ENCODE data around the gene SLC39A7. TPM values are rescaled to one million over a fixed set of nuclear protein-coding genes. Genes with fewer than 3 reads are reported as not detected.

Gene SLC39A7, protein sequence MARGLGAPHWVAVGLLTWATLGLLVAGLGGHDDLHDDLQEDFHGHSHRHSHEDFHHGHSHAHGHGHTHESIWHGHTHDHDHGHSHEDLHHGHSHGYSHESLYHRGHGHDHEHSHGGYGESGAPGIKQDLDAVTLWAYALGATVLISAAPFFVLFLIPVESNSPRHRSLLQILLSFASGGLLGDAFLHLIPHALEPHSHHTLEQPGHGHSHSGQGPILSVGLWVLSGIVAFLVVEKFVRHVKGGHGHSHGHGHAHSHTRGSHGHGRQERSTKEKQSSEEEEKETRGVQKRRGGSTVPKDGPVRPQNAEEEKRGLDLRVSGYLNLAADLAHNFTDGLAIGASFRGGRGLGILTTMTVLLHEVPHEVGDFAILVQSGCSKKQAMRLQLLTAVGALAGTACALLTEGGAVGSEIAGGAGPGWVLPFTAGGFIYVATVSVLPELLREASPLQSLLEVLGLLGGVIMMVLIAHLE
- 77.1 and 112 TPM in 2 replicates for total RNA-seq

DNA sequence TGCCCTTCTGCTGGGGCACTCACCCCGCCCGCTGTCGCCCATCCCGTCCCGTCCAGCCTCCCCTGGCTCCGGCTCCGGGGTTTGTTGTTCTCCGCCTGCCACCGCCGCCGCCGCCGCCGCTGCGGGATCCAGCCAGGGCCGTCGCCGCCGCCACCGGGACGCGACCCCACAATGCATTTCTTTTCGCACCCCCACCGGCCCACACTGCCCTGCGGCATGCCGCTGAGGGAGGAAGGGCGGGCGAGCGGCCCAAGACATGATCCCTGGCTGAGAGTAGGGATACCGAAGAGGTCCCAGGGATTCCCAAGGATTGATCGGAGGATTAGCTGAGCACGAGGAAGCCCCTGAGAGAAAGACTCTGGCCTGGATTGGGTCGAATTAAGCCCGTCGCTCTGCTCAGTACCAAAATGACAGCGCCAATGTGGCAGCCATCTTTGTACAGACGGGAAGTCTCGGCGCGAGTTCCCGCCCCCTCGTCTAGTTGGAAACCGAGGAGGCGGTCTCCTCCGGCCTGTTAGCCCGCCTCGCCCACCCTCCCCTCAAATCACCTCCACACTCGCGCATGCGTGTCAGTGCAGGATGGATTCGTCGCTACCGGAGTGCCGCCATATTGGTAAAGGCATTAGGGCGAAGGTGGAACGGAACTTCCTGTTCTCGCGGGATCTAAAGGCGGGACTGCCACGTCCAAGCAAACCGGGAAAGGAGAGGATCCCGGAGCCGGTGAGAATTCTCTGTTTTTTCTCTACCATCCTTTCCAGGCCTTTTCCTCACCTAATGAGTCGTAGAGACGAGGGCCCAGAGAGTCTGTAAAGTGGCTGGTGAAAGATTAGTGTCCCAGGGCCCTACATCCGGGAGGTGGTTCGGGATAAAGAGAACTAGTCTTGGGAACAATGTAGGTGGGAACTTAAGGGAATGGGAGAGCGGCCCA lies at the start of gene SLC39A7, which contains the start of gene RXRB:
TSS of gene SLC39A7 (plus strand) at position 649 of the 928 bp plus-strand sequence. CDS start 379 bp downstream, outside the sequence.
TSS of gene RXRB (minus strand) at position 447 of the 928 bp plus-strand sequence. CDS start at position 258, 189 bp downstream.

DNA sequence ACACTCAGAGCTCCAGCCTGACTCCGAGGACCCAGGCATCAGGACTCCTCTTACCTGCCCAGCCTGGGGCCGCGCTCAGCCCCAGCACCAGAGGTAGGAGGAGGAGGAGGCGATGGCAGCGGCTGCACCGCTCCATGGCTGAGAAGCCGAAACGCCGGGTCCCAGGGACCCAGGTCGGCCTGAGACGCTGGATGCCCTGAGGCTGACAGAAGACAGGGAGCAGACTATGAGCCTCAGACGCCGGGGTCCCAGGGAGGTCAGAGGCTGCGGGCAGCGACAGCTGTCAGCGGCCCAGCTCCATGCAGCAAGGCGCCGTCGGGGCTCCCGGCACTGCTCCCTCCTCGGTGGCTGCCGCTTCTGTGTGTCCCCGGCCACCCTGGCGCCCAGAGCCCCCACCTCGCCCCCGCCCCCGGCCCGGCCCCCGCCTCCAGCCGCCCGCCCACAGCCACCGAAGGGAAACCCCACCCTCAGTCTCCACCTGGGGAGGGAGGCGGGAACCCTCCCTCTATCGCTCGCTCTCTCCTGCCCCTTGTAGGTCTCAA lies 8.5 kb upstream of the SLC39A7 start, which contains the start of gene COL11A2:
TSS of gene COL11A2 (minus strand) at position 363 of the 542 bp plus-strand sequence. CDS start at position 136, 227 bp downstream.

DNA sequence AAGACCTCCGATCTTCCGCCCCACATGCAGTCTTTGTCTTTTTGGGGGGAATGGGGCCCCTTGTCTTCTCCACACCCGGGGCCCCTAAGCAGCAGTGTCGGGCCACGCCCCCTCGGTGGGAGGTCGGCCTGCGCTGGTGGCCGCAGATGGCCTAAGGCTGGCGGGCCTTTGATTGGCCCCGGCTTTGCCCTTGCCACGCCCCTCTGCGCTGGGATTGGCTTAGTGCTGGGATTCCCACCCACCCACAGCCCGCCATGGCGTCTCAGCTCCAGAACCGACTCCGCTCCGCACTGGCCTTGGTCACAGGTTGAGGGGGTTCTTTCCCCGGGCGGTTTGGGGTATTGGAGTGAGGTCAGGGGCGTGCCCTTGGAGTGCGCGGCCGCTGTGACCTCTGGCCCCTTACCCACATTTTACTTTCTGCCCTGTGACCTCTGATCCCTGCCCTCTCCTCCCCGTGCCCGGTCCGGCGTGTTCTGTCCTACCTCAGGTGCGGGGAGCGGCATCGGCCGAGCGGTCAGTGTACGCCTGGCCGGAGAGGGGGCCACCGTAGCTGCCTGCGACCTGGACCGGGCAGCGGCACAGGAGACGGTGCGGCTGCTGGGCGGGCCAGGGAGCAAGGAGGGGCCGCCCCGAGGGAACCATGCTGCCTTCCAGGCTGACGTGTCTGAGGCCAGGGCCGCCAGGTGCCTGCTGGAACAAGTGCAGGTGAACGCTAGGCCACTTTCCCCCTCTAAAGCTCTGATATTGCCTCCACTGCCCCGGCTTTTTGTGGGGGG lies 3.9 kb downstream of the SLC39A7 start, which contains the start of gene HSD17B8:
TSS of gene HSD17B8 (plus strand) at position 241 of the 776 bp plus-strand sequence. CDS start at position 255, 14 bp downstream.

DNA sequence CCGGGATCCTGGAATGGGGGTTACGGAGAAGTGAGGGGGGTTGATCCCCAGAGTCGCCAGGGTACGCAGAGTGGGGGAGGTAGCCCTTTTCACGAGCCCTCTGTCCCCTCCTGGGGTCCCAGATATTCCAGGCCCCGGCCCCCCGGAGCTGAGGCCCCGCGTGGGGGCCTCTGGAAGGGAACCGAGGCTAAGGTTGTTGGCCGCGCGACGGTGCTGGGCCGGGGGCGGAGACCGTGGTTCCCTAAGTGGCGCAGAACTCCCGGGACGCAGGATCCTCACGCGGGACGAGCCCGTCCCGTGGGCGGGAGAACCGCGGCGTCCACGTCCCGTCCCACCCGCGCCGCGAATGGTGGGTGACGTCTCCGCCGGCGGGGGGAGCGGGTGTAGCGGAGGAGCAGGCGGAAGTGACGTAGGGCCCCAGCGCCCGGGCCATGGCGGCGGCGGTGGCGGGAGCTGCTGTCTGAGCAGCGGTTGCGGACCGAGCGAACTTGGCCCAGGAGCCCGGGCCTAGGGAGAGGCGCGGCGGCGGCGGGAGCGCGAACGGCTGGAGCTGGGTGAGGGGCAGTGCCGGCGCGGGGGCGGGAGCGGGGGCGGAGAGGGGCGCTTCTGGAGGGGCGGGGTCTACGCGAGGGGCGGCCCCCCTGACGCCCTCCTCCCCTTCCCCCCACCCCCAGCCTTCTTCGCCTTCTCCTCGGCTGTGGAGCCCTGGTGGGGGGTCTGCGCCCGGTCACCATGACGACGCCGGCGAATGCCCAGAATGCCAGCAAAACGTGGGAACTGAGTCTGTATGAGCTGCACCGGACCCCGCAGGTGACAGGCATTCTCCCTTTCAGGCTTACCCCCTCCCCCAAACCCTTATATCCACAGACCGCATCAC lies 7.7 kb downstream of the SLC39A7 start, which contains the start of gene RING1:
TSS of gene RING1 (plus strand) at position 410 of the 877 bp plus-strand sequence. CDS start at position 733, 323 bp downstream.

Other genes starting within 250 kb of the SLC39A7 start
- 1.4 and 3.7 TPM in 2 replicates for gene HLA-DMA, start 247.8 kb upstream of the SLC39A7 start, total RNA-seq
- gene BRD2, start 232.3 kb upstream of the SLC39A7 start, total RNA-seq: 108 and 128 TPM in 2 replicates
- under 0.01 and 0.11 TPM in 2 replicates for gene HLA-DOA, start 191.3 kb upstream of the SLC39A7 start, total RNA-seq
- 0.23 and 0.34 TPM in 2 replicates for gene HLA-DPA1, start 127.2 kb upstream of the SLC39A7 start, total RNA-seq
- gene HLA-DPB1, start 124.9 kb upstream of the SLC39A7 start, total RNA-seq: 0.70 and 2.8 TPM in 2 replicates
- gene COL11A2, start 8.4 kb upstream of the SLC39A7 start, total RNA-seq: 0.08 TPM in 1 of 2 replicates, not detected in the other
- gene RXRB, start 202 bp upstream of the SLC39A7 start, total RNA-seq: 13.4 and 15.6 TPM in 2 replicates
- gene HSD17B8, start 3.8 kb downstream of the SLC39A7 start, total RNA-seq: 27.4 and 46.2 TPM in 2 replicates
- 13.2 and 16.2 TPM in 2 replicates for gene RING1, start 7.6 kb downstream of the SLC39A7 start, total RNA-seq
- gene VPS52, start 71.0 kb downstream of the SLC39A7 start, total RNA-seq: 26.3 and 40.4 TPM in 2 replicates
- gene RPS18, start 71.2 kb downstream of the SLC39A7 start, total RNA-seq: 4,695 and 5,841 TPM in 2 replicates
- 2.2 and 4.5 TPM in 2 replicates for gene B3GALT4, start 76.3 kb downstream of the SLC39A7 start, total RNA-seq
- 38.0 and 78.1 TPM in 2 replicates for gene WDR46, start 88.4 kb downstream of the SLC39A7 start, total RNA-seq
- 51.1 and 83.6 TPM in 2 replicates for gene PFDN6, start 88.7 kb downstream of the SLC39A7 start, total RNA-seq
- 28.7 and 49.2 TPM in 2 replicates for gene RGL2, start 98.1 kb downstream of the SLC39A7 start, total RNA-seq
- gene TAPBP, start 113.2 kb downstream of the SLC39A7 start, total RNA-seq: 69.7 and 136 TPM in 2 replicates
- 10.5 and 21.6 TPM in 2 replicates for gene ZBTB22, start 116.9 kb downstream of the SLC39A7 start, total RNA-seq
- gene DAXX, start 122.1 kb downstream of the SLC39A7 start, total RNA-seq: 53.9 and 55.3 TPM in 2 replicates
- 14.0 and 50.8 TPM in 2 replicates for gene KIFC1, start 191.0 kb downstream of the SLC39A7 start, total RNA-seq
- gene PHF1, start 210.1 kb downstream of the SLC39A7 start, total RNA-seq: 20.3 and 27.3 TPM in 2 replicates
- 201 and 221 TPM in 2 replicates for gene CUTA, start 217.2 kb downstream of the SLC39A7 start, total RNA-seq
- 0.72 and 2.8 TPM in 2 replicates for gene SYNGAP1, start 219.2 kb downstream of the SLC39A7 start, total RNA-seq

Data from hair follicular keratinocyte (primary cell).